ENCODE results near the gene MYO5C. TPM values are rescaled to one million over a fixed set of nuclear protein-coding genes. Genes with fewer than 3 reads are reported as not detected.

MYO5C gene
- total and polyA plus RNA-seq, 2 of the 13 experiments (the other 11 are each of a cell fraction or from before 2014, with no cell fraction given) = 15.7 to 23.7 TPM

- intact Hi-C loops (cut with micrococcal nuclease; ENCODE audit: unreplicated experiment) = loop anchor here (1.0 to 5.0 kb wide), 3 partner anchors 25 to 226 kb away; no protein-coding TSS in a partner anchor
- H3K27ac ChIP-seq (ENCODE audit: extremely low read length, insufficient read depth, low read length) = no peak overlapping the region
- no peak overlapping the region for H3K4me2 ChIP-seq (ENCODE audit: low read depth, low read length)
- POLR2A ChIA-PET = no interaction called here
- BruUV-seq (replicated peaks) = no TSS peak
- no peak overlapping the region for H2AFZ ChIP-seq (ENCODE audit: low read length)
- in situ Hi-C loops (cut with HindIII; ENCODE audit: extremely low pct_ligation_motif_present, low pct_unique_long_range_greater_than_20kb) = no loop called here
- H3K27me3 ChIP-seq (ENCODE audit: control insufficient read depth in 1 of 2, insufficient read depth in 2 of 2, low read length in 2 of 2) = no peaks in the 10 kb centered on the region
- DNase-seq (ENCODE audit: low spot score) = peak; percentile 76
- H4K20me1 ChIP-seq (ENCODE audit: insufficient read depth, low read length) = no peaks in the 10 kb centered on the region
- H3K9me3 ChIP-seq (ENCODE audit: low read length) = no peaks in the 10 kb centered on the region
- no peaks in the 10 kb centered on the region for H3K4me1 ChIP-seq (ENCODE audit: insufficient read depth, low read length)
- WGBS (ENCODE audit: low lambda C conversion rate) = 4% methylated on average over 2 of the region's 2 CpGs
- peak; percentile 83 for FAIRE-seq
- H3K4me3 ChIP-seq (replicated peaks in 1 of 3; ENCODE audit: insufficient read depth in 1 of 3, low read depth in 2 of 3, low read length in 3 of 3) = no peak overlapping the region
- H3K79me2 ChIP-seq (ENCODE audit: insufficient read depth, low read length) = no peaks in the 10 kb centered on the region
- peak; percentile 99 for ATAC-seq
- CTCF ChIA-PET (ENCODE audit: low intra/inter-chr PET ratio, low total read pairs) = interaction anchor here (1.1 to 1.8 kb wide), 3 partner anchors 25 to 69 kb away, joined by 3 to 10 read pairs (median 4); no protein-coding TSS in a partner anchor
- H3K36me3 ChIP-seq (replicated peaks in 1 of 2; ENCODE audit: control insufficient read depth in 1 of 2, insufficient read depth in 2 of 2, low read length in 2 of 2) = peaks cover 29 to 78% of the 10 kb centered on the region in 2 experiments
- no peak overlapping the region for H3K9ac ChIP-seq (ENCODE audit: insufficient read depth, low read depth, low read length)
- TF ChIP-seq MYNN (CRISPR knock-in tag; IDR thresholded peaks at IDR 0.05; ENCODE audit: low read depth) (no peak), RAD21 (CRISPR knock-in tag; IDR thresholded peaks at IDR 0.05) (peak; percentile 68), PREB (CRISPR knock-in tag; IDR thresholded peaks at IDR 0.05) (no peak), ZNF577 (CRISPR knock-in tag; IDR thresholded peaks at IDR 0.05; ENCODE audit: borderline replicate concordance, low read depth) (no peak), FOXA3 (CRISPR knock-in tag; IDR thresholded peaks at IDR 0.05) (0 out of 2 replicates have a peak, but pooled peaks have one; percentile 9), MEIS1 (CRISPR knock-in tag; IDR thresholded peaks at IDR 0.05; ENCODE audit: borderline replicate concordance) (no peak), RERE (CRISPR knock-in tag; IDR thresholded peaks at IDR 0.05; ENCODE audit: low read depth) (no peak), MZF1 (CRISPR knock-in tag; IDR thresholded peaks at IDR 0.05; ENCODE audit: borderline replicate concordance) (no peak), ZBED4 (CRISPR knock-in tag; IDR thresholded peaks at IDR 0.05; ENCODE audit: borderline replicate concordance) (no peak), RXRB (CRISPR knock-in tag; IDR thresholded peaks at IDR 0.05; ENCODE audit: borderline replicate concordance) (peak; percentile 26; the same call in 1 of the 2 replicates), ZNF337 (CRISPR knock-in tag; IDR thresholded peaks at IDR 0.05; ENCODE audit: borderline replicate concordance, low read depth) (no peak), NRL (CRISPR knock-in tag; IDR thresholded peaks at IDR 0.05; ENCODE audit: borderline replicate concordance) (no peak), MED1 (CRISPR knock-in tag; IDR thresholded peaks at IDR 0.05) (no peak)
Observed at GRCh38 chr15:52208306-52208946, 87.2 kb downstream of the MYO5C start.
